Ascending aorta (tissue), 2 donors: ENCODE data around the gene CEP295NL. TPM values are rescaled to one million over a fixed set of nuclear protein-coding genes. Genes with fewer than 3 reads are reported as not detected.
"Not testable (repeated sequence)": the region's sequence is repeated elsewhere in the genome, so short reads cannot be mapped to it uniquely, and the experiment has no call there.

Experiments
- DNase-seq, 2 donors: peaks; one replicate each; pipeline ENCODE4 v3.0.0-alpha.2; 2019; ENCODE audit warnings: low spot score in 2 of 2
- H3K27ac ChIP-seq, 2 donors: fragments of 200-600 bp; sonication (generic); one replicate each; pipeline ENCODE4 v1.5.1; 2016 to 2017; ENCODE audit warnings: mild to moderate bottlenecking in 1 of 2
- H3K27me3 ChIP-seq: fragments of 200-600 bp; sonication (generic); one replicate; pipeline ENCODE4 v1.5.1; 2017
- H3K36me3 ChIP-seq, 2 donors: fragments of 200-600 bp; sonication (generic); one replicate each; pipeline ENCODE4 v1.5.1; 2016
- H3K4me1 ChIP-seq, 2 donors: fragments of 200-600 bp; sonication (generic); one replicate each; pipeline ENCODE4 v1.5.1; 2016 to 2017; ENCODE audit warnings: mild to moderate bottlenecking in 1 of 2
- H3K4me3 ChIP-seq, 2 donors: fragments of 200-600 bp; sonication (generic); one replicate each; pipeline ENCODE4 v1.5.1; 2016 to 2017; ENCODE audit warnings: mild to moderate bottlenecking in 1 of 2
- H3K9me3 ChIP-seq, 2 donors: fragments of 200-600 bp; sonication (generic); one replicate each; pipeline ENCODE4 v1.5.1; 2016
- intact Hi-C: fragments of 100-400 bp; cut with DNase I; formaldehyde crosslinking; loops from one replicate; pipeline ENCODE4 v1.15.1; 2023
- total RNA-seq: library from RNA; depleted of rRNA; stranded (reverse); fragments of >200 nt; gene quantifications from one replicate; pipeline ENCODE4 v1.1.0, GENCODE V29; 2016
- TF ChIP-seq, protein P1 (sequence below), 3 experiments: fragments of 200-600 bp in 2 of 3; fragments of 450-650 bp in 1 of 3; sonication (generic) in 2 of 3; IDR thresholded peaks; one replicate each; pipeline ENCODE4 v1.5.1; 2016 to 2019; ENCODE audit warnings: antibody characterized with exemption in 3 of 3, mild to moderate bottlenecking in 1 of 3, moderate library complexity in 1 of 3

Gene CEP295NL
- total RNA-seq, 1 donor from 2014 or later: 10.7 TPM

- peaks cover 48 to 63% of the 10 kb centered on the region in 2 donors for H3K36me3 ChIP-seq
- intact Hi-C loops: no loop called here
Observed at GRCh38 chr17:78868391-78868790, 34.6 kb downstream of the CEP295NL start.

GRCh38 chr17:78867046-78867445 lies 36.0 kb downstream of the CEP295NL start:
- H3K27me3 ChIP-seq, DNase-seq, H3K4me3 ChIP-seq, H3K9me3 ChIP-seq, intact Hi-C loops: not testable (repeated sequence)
- Histone ChIP-seq H3K36me3 (peaks cover 38 to 50% of the 10 kb centered on the region in 2 donors), H3K27ac (peak overlapping the region in 1 of 2 donors; percentile 56), H3K4me1 (peaks cover 5 to 29% of the 10 kb centered on the region in 2 donors)

More at GRCh38 chr17:78868391-78868790, 34.6 kb downstream of the CEP295NL start:
- peaks cover 5 to 24% of the 10 kb centered on the region in 2 donors for H3K4me1 ChIP-seq
- no peaks in the 10 kb centered on the region for H3K9me3 ChIP-seq
- no peak overlapping the region for H3K4me3 ChIP-seq
- H3K27ac ChIP-seq: peak overlapping the region; percentile 48 to 56
- TF ChIP-seq, protein P1, sequence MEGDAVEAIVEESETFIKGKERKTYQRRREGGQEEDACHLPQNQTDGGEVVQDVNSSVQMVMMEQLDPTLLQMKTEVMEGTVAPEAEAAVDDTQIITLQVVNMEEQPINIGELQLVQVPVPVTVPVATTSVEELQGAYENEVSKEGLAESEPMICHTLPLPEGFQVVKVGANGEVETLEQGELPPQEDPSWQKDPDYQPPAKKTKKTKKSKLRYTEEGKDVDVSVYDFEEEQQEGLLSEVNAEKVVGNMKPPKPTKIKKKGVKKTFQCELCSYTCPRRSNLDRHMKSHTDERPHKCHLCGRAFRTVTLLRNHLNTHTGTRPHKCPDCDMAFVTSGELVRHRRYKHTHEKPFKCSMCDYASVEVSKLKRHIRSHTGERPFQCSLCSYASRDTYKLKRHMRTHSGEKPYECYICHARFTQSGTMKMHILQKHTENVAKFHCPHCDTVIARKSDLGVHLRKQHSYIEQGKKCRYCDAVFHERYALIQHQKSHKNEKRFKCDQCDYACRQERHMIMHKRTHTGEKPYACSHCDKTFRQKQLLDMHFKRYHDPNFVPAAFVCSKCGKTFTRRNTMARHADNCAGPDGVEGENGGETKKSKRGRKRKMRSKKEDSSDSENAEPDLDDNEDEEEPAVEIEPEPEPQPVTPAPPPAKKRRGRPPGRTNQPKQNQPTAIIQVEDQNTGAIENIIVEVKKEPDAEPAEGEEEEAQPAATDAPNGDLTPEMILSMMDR (IDR thresholded peaks at IDR 0.05): no peak
- H3K27me3 ChIP-seq: no peaks in the 10 kb centered on the region
- no peak for DNase-seq

GRCh38 chr17:78865682-78866390 lies 37.2 kb downstream of the CEP295NL start:
- no peaks in the 10 kb centered on the region for H3K27me3 ChIP-seq
- no peak overlapping the region for H3K4me3 ChIP-seq
- H3K36me3 ChIP-seq: peaks cover 34 to 43% of the 10 kb centered on the region in 2 donors
- peak in 1 of 2 donors; percentile 90 for DNase-seq
- H3K27ac ChIP-seq: peak overlapping the region; percentile 31 to 50
- H3K4me1 ChIP-seq: peaks cover 5 to 39% of the 10 kb centered on the region in 2 donors
- TF ChIP-seq, protein P1 (IDR thresholded peaks at IDR 0.05): peak; percentile 89 to 96 (median 94)
- H3K9me3 ChIP-seq: no peaks in the 10 kb centered on the region
- intact Hi-C loops: loop anchor here (1.0 kb wide), 1 partner anchor 105 kb away; no protein-coding TSS in a partner anchor

DNA sequence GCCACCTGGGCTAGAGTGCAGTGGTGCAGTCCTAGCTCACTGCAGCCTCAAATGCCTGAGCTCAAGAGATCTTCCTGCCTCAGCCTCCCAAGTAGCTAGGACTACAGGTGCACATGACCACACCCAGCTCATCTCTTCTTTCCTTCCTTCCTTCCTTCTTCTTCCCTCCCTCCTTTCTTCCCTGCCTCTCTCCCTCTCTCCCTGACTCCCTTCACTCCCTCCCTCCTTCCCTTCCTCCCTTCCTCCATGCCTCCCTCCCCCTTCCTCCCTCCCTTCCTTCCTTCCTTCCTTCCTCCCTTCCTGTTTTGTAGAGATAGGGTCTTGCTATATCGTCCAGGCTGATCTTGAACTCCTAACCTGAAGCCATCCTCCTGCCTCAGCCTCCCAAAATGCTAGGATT lies 38.9 kb downstream of the CEP295NL start:
- Histone ChIP-seq H3K4me3 (no peak overlapping the region), H3K9me3 (no peaks in the 10 kb centered on the region), H3K27me3 (no peaks in the 10 kb centered on the region), H3K27ac (peak overlapping the region; percentile 81 to 88), H3K36me3 (peaks cover 23 to 29% of the 10 kb centered on the region in 2 donors), H3K4me1 (peaks cover 5 to 39% of the 10 kb centered on the region in 2 donors)
- intact Hi-C loops: no loop called here
- TF ChIP-seq, protein P1 (IDR thresholded peaks at IDR 0.05): no peak
- no peak for DNase-seq

- Histone ChIP-seq H3K4me3 (peak overlapping the region in 1 of 2 donors; percentile 0), H3K36me3 (peaks cover 9 to 21% of the 10 kb centered on the region in 2 donors), H3K9me3 (no peaks in the 10 kb centered on the region), H3K27ac (peak overlapping the region; percentile 81 to 88), H3K27me3 (no peaks in the 10 kb centered on the region), H3K4me1 (peaks cover 5 to 28% of the 10 kb centered on the region in 2 donors)
- TF ChIP-seq, protein P1 (IDR thresholded peaks at IDR 0.05): no peak
- intact Hi-C loops: loop anchor here (1.0 to 2.0 kb wide), 3 partner anchors 21 to 72 kb away; partner anchors contain the start of gene TIMP2
- peak; percentile 92 to 96 for DNase-seq
Observed at GRCh38 chr17:78862073-78863023, 40.7 kb downstream of the CEP295NL start.
